ENCODE results near the gene SIRT1. TPM values are rescaled to one million over a fixed set of nuclear protein-coding genes. Genes with fewer than 3 reads are reported as not detected.

Gene SIRT1
- total and polyA plus RNA-seq, 9 of the 15 experiments (the other 6 are each of a cell fraction or from before 2014, with no cell fraction given): 7.8 to 25.8 (median 19.1) TPM

- TF ChIP-seq NKRF (IDR thresholded peaks at IDR 0.05; ENCODE audit: borderline replicate concordance) (peak; percentile 49; the same call in 1 of the 2 replicates), HMG20A (CRISPR knock-in tag; conservative IDR thresholded peaks at IDR 0.05) (0 out of 2 replicates have a peak, but pooled peaks have one; percentile 22), MGA (IDR thresholded peaks at IDR 0.05) (peak; percentile 67), CEBPB (tag; IDR thresholded peaks at IDR 0.05) (peak; percentile 58)
Measured at GRCh38 chr10:67835541-67836394, 48.7 kb upstream of the SIRT1 start (continued).

All from K562 (cell line).